ENCODE data around the gene GSTP1. TPM values are rescaled to one million over a fixed set of nuclear protein-coding genes. Genes with fewer than 3 reads are reported as not detected.
A peak's percentile ranks its signal among the peaks of the same experiment; 100 is the strongest.

Gene GSTP1
- total and polyA plus RNA-seq, 2 of the 8 experiments (the other 6 are each of a cell fraction or from before 2014, with no cell fraction given), result 1,454 to 3,329 TPM

GRCh38 chr11:67627812-67628624, 44.4 kb downstream of the GSTP1 start:
- no peak overlapping the region; a peak in 1 of 7 replicates for H3K9ac ChIP-seq (replicated peaks in 1 of 4; ENCODE audit: extremely low read depth in 1 of 4, low read depth in 3 of 4, low read length in 3 of 4)
- no peak overlapping the region for H3K14ac ChIP-seq (ENCODE audit: insufficient read length)
- WGBS, 2 experiments (ENCODE audit: extremely low coverage in 1 of 2, insufficient coverage in 1 of 2, insufficient read length in 1 of 2, insufficient replicate concordance in 2 of 2, low coverage in 1 of 2, low lambda C conversion rate in 2 of 2, missing lambda C conversion rate in 1 of 2), result 81% methylated on average over 15 of the region's 15 CpGs; no CpG with 5 or more reads in 1 of the 2 experiments
- H2BK5ac ChIP-seq (ENCODE audit: low read depth, low read length), result peak overlapping the region; percentile 20; the same call in 1 of the 2 replicates
- H3K4me1 ChIP-seq (replicated peaks in 1 of 4; ENCODE audit: control insufficient read depth in 3 of 4, insufficient read depth in 4 of 4, low read length in 3 of 4), result peaks cover 0 to 25% (median 18%) of the 10 kb centered on the region in 4 experiments; a peak in 6 of 7 replicates
- no peak for DNase-seq (ENCODE audit: low read depth in 1 of 2, low spot score in 2 of 2)
- H4K8ac ChIP-seq (ENCODE audit: extremely low read depth, insufficient read depth, low read length), result no peak overlapping the region
- no peaks in the 10 kb centered on the region; a peak in 1 of 4 replicates for H3K79me2 ChIP-seq (ENCODE audit: control insufficient read depth in 1 of 2, insufficient read depth in 2 of 2, low read length in 2 of 2)
- peak overlapping the region; percentile 44 for H4K5ac ChIP-seq (ENCODE audit: insufficient read length, low read depth, low read length)
- 0 out of 2 replicates have a peak overlapping the region, but pooled peaks have one; percentile 4 for H2AK5ac ChIP-seq (ENCODE audit: low read depth, low read length)
- FAIRE-seq, result no peak
- H2AFZ ChIP-seq (ENCODE audit: low read length), result no peak overlapping the region
- peak overlapping the region; percentile 48; the same call in 1 of the 2 replicates for H3K27ac ChIP-seq (ENCODE audit: low read depth, low read length)
- H3K56ac ChIP-seq (replicated peaks; ENCODE audit: insufficient read length, low read depth, low read length), result no peak overlapping the region
- no peaks in the 10 kb centered on the region for H3K27me3 ChIP-seq (replicated peaks in 1 of 4; ENCODE audit: control insufficient read depth in 3 of 4, extremely low read depth in 1 of 4, insufficient read depth in 3 of 4, low read length in 3 of 4)
- H2BK120ac ChIP-seq (replicated peaks; ENCODE audit: low read depth, low read length), result no peak overlapping the region
- H3K23ac ChIP-seq (ENCODE audit: insufficient read length), result no peak overlapping the region
- ChIA-PET POLR2A (ENCODE audit: partially characterized antibody) (interaction anchor here (0.7 to 11.7 kb wide), 14 partner anchors 11 to 160 kb away, joined by 3 to 194 read pairs (median 4); partner anchors contain the start of genes GSTP1 and TBX10), CTCF (ENCODE audit: partially characterized antibody) (interaction anchor here (0.6 to 10.1 kb wide), 16 partner anchors 8 to 470 kb away, joined by 3 to 117 read pairs (median 4); partner anchors contain the start of genes ACY3 and TBX10)
- H3K18ac ChIP-seq (ENCODE audit: extremely low read depth, low read length), result 0 out of 2 replicates have a peak overlapping the region, but pooled peaks have one; percentile 25
- peaks cover 2% of the 10 kb centered on the region; the same call in 1 of the 2 replicates for H3K23me2 ChIP-seq (ENCODE audit: low read depth, low read length)
- H4K91ac ChIP-seq (replicated peaks; ENCODE audit: insufficient read length, low read length), result peak overlapping the region; percentile 85
- no peak overlapping the region for H3K4me3 ChIP-seq (ENCODE audit: extremely low read depth in 1 of 4, insufficient read depth in 2 of 4, low read depth in 3 of 4, low read length in 4 of 4)
- 0 out of 4 replicates have a peak overlapping the region, but pooled peaks of 1 of the 2 experiments have one; percentile 92 for H3K4me2 ChIP-seq (ENCODE audit: insufficient read depth in 1 of 2, low read depth in 2 of 2, low read length in 2 of 2)
- no peak overlapping the region for H3K4ac ChIP-seq (replicated peaks; ENCODE audit: insufficient read length, low read depth, low read length)
- H2BK12ac ChIP-seq (ENCODE audit: low read depth, low read length), result 0 out of 2 replicates have a peak overlapping the region, but pooled peaks have one; percentile 18
- no peaks in the 10 kb centered on the region for H3K9me3 ChIP-seq (ENCODE audit: insufficient read depth in 2 of 2, low read depth in 1 of 2, low read length in 1 of 2)
- no peak overlapping the region for H2BK20ac ChIP-seq (ENCODE audit: low read length)
- peaks cover 0 to 7% (median 0%) of the 10 kb centered on the region in 4 experiments; a peak in 1 of 8 replicates for H3K36me3 ChIP-seq (ENCODE audit: control insufficient read depth in 2 of 4, insufficient read depth in 4 of 4, low read length in 3 of 4)
- no peaks in the 10 kb centered on the region for H3K79me1 ChIP-seq (ENCODE audit: low read depth, low read length)
- no peaks in the 10 kb centered on the region for H4K20me1 ChIP-seq (replicated peaks in 1 of 2; ENCODE audit: control insufficient read depth in 1 of 2, insufficient read depth in 2 of 2, low read length in 2 of 2)
- H2BK15ac ChIP-seq (ENCODE audit: low read length), result 0 out of 2 replicates have a peak overlapping the region, but pooled peaks have one; percentile 32
- no peak for TF ChIP-seq EGR1 (IDR thresholded peaks at IDR 0.05; ENCODE audit: borderline replicate concordance, low read depth, low read length)
- peak; percentile 65 for TF ChIP-seq SIRT6 (IDR thresholded peaks at IDR 0.05; ENCODE audit: low read length)
- no peak for TF ChIP-seq SUZ12 (IDR thresholded peaks at IDR 0.05; ENCODE audit: low read length)
- TF ChIP-seq TAF7 (optimal IDR thresholded peaks at IDR 0.05; ENCODE audit: borderline replicate concordance, low read depth, low read length), result peak; percentile 63
- TF ChIP-seq TEAD4 (IDR thresholded peaks at IDR 0.05; ENCODE audit: low read depth, low read length), result no peak
- peak; percentile 81 for TF ChIP-seq POLR2AphosphoS5 (IDR thresholded peaks at IDR 0.05; ENCODE audit: low read depth, low read length)
- no peak for TF ChIP-seq FOSL1 (IDR thresholded peaks at IDR 0.05; ENCODE audit: insufficient read depth, low read depth, low read length)
- TF ChIP-seq E2F6 (IDR thresholded peaks at IDR 0.05), result peak; percentile 17; the same call in 1 of the 2 replicates
- no peak for TF ChIP-seq NANOG (IDR thresholded peaks at IDR 0.05; ENCODE audit: insufficient read depth, low read depth, low read length, poor library complexity, severe bottlenecking)
- TF ChIP-seq RXRA (IDR thresholded peaks at IDR 0.05; ENCODE audit: insufficient read depth, low read depth, low read length), result no peak
